Measurements from ENCODE around the gene RHBG. TPM values are rescaled to one million over a fixed set of nuclear protein-coding genes. Genes with fewer than 3 reads are reported as not detected.

Gene RHBG
- total RNA-seq, 3 donors from 2014 or later, result not detected

DNA sequence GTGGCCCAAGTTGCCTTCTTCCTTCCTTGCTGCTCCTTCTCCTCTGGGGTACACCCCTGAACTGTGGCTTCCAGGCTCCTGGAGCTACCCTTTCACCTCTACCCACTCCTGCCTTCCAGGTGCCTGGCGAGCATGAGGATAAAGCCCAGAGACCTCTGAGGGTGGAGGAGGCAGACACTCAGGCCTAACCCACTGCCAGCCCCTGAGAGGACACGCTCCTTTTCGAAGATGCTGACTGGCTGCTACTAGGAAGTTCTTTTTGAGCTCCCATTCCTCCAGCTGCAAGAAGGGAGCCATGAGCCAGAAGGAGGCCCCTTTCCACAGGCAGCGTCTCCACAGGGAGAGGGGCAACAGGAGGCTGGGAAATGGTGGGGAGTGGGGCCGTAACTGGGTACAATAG lies 15.6 kb downstream of the RHBG start:
- no peaks in the 10 kb centered on the region for H3K36me3 ChIP-seq (ENCODE audit: low read depth)
- ATAC-seq (no peak), DNase-seq (no peak)
- H3K4me3 ChIP-seq, result no peak overlapping the region
- TF ChIP-seq, protein P1, sequence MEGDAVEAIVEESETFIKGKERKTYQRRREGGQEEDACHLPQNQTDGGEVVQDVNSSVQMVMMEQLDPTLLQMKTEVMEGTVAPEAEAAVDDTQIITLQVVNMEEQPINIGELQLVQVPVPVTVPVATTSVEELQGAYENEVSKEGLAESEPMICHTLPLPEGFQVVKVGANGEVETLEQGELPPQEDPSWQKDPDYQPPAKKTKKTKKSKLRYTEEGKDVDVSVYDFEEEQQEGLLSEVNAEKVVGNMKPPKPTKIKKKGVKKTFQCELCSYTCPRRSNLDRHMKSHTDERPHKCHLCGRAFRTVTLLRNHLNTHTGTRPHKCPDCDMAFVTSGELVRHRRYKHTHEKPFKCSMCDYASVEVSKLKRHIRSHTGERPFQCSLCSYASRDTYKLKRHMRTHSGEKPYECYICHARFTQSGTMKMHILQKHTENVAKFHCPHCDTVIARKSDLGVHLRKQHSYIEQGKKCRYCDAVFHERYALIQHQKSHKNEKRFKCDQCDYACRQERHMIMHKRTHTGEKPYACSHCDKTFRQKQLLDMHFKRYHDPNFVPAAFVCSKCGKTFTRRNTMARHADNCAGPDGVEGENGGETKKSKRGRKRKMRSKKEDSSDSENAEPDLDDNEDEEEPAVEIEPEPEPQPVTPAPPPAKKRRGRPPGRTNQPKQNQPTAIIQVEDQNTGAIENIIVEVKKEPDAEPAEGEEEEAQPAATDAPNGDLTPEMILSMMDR (IDR thresholded peaks at IDR 0.05), result no peak
- intact Hi-C loops (cut with DNase I, micrococcal nuclease), result loop anchor here (2.0 to 10.0 kb wide), 3 partner anchors 60 to 230 kb away; partner anchors contain the start of gene HAPLN2 (in 1 of the 2)
- H3K9me3 ChIP-seq, result no peaks in the 10 kb centered on the region
- no peaks in the 10 kb centered on the region for H3K4me1 ChIP-seq (ENCODE audit: low read depth)

DNA sequence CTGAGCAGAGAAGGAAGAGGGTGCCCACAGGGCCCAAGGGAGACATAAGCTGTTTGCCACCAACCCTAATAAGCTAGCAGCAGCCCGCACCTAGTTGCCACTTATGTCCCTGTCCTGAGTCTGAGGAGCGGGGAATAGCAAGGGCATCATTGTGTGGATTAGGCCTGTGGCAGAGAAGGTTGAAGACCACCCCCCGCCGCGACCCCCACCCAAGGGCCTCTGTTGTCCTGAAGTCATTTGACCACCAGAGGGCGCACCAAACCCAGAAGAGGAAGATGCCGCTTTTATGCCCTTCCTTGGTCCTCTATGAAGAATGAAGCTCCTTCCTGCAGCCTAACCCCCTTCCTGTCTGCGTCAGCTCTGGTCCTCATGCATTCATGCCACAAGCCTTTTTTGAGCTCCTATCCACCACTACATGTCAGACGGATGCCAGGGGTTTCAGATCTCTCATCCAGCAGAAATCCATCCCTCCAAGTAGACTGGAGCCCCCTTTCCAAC lies 16.6 kb downstream of the RHBG start:
- no peaks in the 10 kb centered on the region for H3K9me3 ChIP-seq
- TF ChIP-seq, protein P1 (IDR thresholded peaks at IDR 0.05), result peak; percentile 82
- H3K36me3 ChIP-seq (ENCODE audit: low read depth), result no peaks in the 10 kb centered on the region
- intact Hi-C loops (cut with DNase I, micrococcal nuclease), result loop anchor here (2.0 to 10.0 kb wide), 3 partner anchors 59 to 229 kb away; partner anchors contain the start of gene HAPLN2 (in 1 of the 2)
- H3K4me3 ChIP-seq, result no peak overlapping the region
- no peaks in the 10 kb centered on the region for H3K4me1 ChIP-seq (ENCODE audit: low read depth)
- DNase-seq (peak in 2 of 3 donors; percentile 56 to 80), ATAC-seq (peak; percentile 56)

DNA sequence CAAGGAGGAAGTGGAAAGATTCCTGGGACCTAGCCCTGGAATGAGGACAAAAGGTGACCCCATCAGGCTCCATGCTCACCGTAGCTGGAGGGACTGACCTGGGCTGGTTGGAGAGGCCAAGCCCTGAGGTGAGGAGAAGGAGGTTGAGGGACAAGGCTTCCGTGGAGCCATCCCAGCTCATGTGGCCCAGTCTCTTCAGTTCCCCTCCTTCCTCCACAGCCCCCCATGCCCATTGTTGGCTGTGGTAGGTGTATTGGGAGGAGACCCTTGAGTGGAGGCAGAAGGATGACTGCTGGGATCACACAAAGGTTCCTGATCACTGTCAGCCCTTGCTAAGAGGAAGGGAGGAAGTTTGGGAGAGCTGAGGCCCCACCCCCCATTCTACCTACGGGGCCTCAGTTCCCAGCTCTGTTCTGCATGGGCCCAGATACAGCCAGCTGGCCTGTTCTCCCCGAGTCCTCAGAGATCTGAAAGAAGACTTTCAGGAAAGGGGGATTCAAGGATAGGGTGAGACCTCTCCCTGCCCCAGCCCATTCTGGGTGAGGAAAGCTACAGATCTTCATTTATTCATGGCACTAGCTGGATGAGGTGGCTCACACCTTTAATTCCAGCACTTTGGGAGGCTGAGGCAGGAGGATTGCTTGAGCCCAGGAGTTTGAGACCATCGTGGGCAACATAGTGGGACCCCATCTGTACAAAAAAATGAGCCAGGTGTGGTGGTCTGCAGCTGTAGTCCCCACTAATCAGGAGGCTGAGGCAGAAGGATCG lies 17.3 kb downstream of the RHBG start:
- H3K4me1 ChIP-seq (ENCODE audit: low read depth), result no peaks in the 10 kb centered on the region
- DNase-seq, result no peak
- H3K4me3 ChIP-seq, result no peak overlapping the region
- H3K36me3 ChIP-seq (ENCODE audit: low read depth), result no peaks in the 10 kb centered on the region
- intact Hi-C loops (cut with DNase I, micrococcal nuclease), result loop anchor here in 1 of 2 donors (5.0 to 10.0 kb wide), 2 partner anchors 61 to 228 kb away; partner anchors contain the start of gene HAPLN2
- no peaks in the 10 kb centered on the region for H3K9me3 ChIP-seq
- no peak for ATAC-seq
- TF ChIP-seq, protein P1 (IDR thresholded peaks at IDR 0.05), result no peak

DNA sequence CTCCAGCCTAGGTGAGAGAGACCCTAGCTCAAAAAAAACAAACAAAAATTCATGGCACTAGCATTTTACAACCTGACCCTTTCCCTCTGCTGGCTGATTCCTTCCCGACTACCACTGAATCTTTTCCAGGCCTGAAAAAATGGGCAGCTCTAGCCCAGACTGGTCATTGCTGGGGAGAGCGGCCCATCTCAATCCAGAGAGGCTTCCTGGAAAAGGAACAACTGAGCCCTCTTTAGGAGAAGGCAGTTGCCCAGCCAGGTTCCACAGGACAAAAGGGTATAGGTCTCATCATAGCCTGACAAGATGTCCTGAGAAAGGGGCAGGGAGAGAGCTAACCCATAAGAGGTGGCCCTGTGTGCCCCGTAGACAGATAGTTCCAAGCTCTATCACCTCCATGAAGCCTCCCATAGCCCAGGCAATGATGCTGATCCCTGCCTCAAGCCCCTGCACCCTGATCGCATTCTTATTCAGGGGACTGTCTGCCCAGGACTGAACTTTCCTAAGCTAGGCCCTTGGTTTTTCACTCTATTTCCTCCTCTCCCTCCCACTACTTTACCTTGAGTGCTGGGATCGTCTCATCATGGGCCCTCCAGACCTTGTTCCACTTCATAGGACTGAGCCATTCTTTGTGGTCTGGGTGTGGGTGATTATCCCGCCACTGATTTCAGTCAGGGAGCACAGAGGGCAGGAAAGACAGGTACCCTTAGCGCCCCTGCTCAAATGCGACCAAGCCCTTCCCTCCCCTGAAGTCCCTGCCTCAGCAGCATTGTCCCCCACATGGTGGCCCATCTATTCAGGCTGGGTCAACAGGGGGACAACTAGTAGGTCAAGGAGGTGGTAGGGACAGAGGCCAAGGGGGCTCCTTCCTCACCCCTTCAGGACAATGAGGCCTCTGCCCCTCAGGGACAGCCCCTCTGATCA lies 18.2 kb downstream of the RHBG start:
- DNase-seq (no peak), ATAC-seq (no peak)
- H3K4me3 ChIP-seq, result no peak overlapping the region
- H3K9me3 ChIP-seq, result no peaks in the 10 kb centered on the region
- intact Hi-C loops (cut with DNase I, micrococcal nuclease), result loop anchor here in 1 of 2 donors (5.0 to 10.0 kb wide), 2 partner anchors 60 to 228 kb away; partner anchors contain the start of gene HAPLN2
- H3K4me1 ChIP-seq (ENCODE audit: low read depth), result no peaks in the 10 kb centered on the region
- TF ChIP-seq, protein P1 (IDR thresholded peaks at IDR 0.05), result no peak
- no peaks in the 10 kb centered on the region for H3K36me3 ChIP-seq (ENCODE audit: low read depth)

DNA sequence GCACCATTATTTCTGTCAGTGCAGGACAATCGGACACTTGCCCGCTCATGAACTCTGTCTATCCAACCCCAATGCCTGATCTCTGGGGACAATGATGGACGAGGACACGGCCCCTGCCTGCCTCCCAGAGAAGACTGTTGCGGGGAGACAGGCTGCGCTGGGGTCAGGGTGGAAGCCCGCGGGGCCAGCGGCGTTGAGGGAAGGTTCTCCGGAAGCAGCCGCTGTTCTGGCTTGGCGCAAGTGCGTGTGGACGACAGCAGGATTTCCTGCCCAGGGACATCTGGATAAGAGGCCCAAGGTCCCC lies 18.8 kb downstream of the RHBG start:
- H3K4me3 ChIP-seq, result no peak overlapping the region
- ATAC-seq, result no peak
- DNase-seq, result no peak

More for the DNA sequence above, 18.8 kb downstream of the RHBG start:
- intact Hi-C loops (cut with DNase I, micrococcal nuclease), result loop anchor here in 1 of 2 donors (5.0 to 10.0 kb wide), 2 partner anchors 59 to 227 kb away; partner anchors contain the start of gene HAPLN2
- Histone ChIP-seq H3K36me3 (ENCODE audit: low read depth) (no peaks in the 10 kb centered on the region), H3K4me1 (ENCODE audit: low read depth) (no peaks in the 10 kb centered on the region), H3K9me3 (no peaks in the 10 kb centered on the region)
- TF ChIP-seq, protein P1 (IDR thresholded peaks at IDR 0.05), result no peak
